A549 (cell line): ENCODE measurements around the gene COL3A1. TPM values are rescaled to one million over a fixed set of nuclear protein-coding genes. Genes with fewer than 3 reads are reported as not detected.

ENCODE experiments used
- ATAC-seq, 2 experiments: fragments of 200-7000 bp in 1 of 2; fragments of >200 bp in 1 of 2; cut with Nextera tagmentation in 1 of 2; cut with Tn5 transposase in 1 of 2; 3 replicates each; pipeline versions ENCODE4 v1.8.0 to v1.9.1; 2018 to 2020; ENCODE audit warnings: mild to moderate bottlenecking in 1 of 2, moderate library complexity in 1 of 2
- CTCF ChIA-PET: fragments of 300-600 bp; sonication (Branson Sonifier 250); formaldehyde crosslinking; extraction: SDS; loops from one replicate; lab custom pipeline; 2021; ENCODE audit warnings: antibody characterized with exemption, inconsistent platforms; lab: Yijun Ruan, JAX
- POLR2A ChIA-PET: fragments of 350-600 bp; formaldehyde crosslinking; extraction: SDS; loops from one replicate; lab custom pipeline; 2021; ENCODE audit warnings: antibody characterized with exemption, inconsistent platforms; lab: Yijun Ruan, JAX
- DNase-seq, 2 experiments: peaks; one replicate each; pipeline versions ENCODE4 v3.0.0 to v3.0.0-alpha.2; 2011 to 2016; ENCODE audit warnings: low read depth in 1 of 2, low spot score in 1 of 2
- FAIRE-seq: peaks from 2 replicates; lab custom pipeline; 2011; peaks lifted over from hg19 to GRCh38; lab: Jason Lieb, UNC
- H3K27ac ChIP-seq, 2 experiments: fragments of >200 bp; sonication (Bioruptor Twin); formaldehyde crosslinking; 3 replicates each; pipeline ENCODE4 v1.5.1; 2016 to 2017
- H3K4me1 ChIP-seq: fragments of >200 bp; sonication (Bioruptor Twin); formaldehyde crosslinking; 3 replicates; pipeline ENCODE4 v1.6.1; 2016
- H3K4me2 ChIP-seq: fragments of >200 bp; sonication (Bioruptor Twin); formaldehyde crosslinking; 3 replicates; pipeline ENCODE4 v1.6.1; 2016
- H3K4me3 ChIP-seq: fragments of >200 bp; sonication (Bioruptor Twin); formaldehyde crosslinking; 3 replicates; pipeline ENCODE4 v1.5.1; 2016
- H3K9me3 ChIP-seq: fragments of >200 bp; sonication (Bioruptor Twin); formaldehyde crosslinking; 3 replicates; pipeline ENCODE4 v1.6.1; 2016
- CBX2 ChIP-seq: fragments of 200-600 bp; sonication (generic); IDR thresholded peaks from 2 replicates; pipeline ENCODE4 v1.6.1; 2016; ENCODE audit warnings: low read depth, mild to moderate bottlenecking, borderline replicate concordance
- CHD4 ChIP-seq: fragments of 200-600 bp; sonication (generic); IDR thresholded peaks from 2 replicates; pipeline ENCODE4 v1.6.1; 2016; ENCODE audit warnings: antibody characterized with exemption, mild to moderate bottlenecking, borderline replicate concordance
- FOSL2 ChIP-seq, 2 experiments: fragments of 450-650 bp in 1 of 2; fragments of >200 bp in 1 of 2; sonication (Bioruptor Twin) in 1 of 2; formaldehyde crosslinking; IDR thresholded peaks; 2 replicates each; pipeline versions ENCODE4 v1.5.0 to v1.6.1; 2016 to 2020; ENCODE audit warnings: mild to moderate bottlenecking in 1 of 2, moderate library complexity in 1 of 2
- KDM5A ChIP-seq: fragments of 200-600 bp; sonication (generic); IDR thresholded peaks from 2 replicates; pipeline ENCODE4 v1.6.1; 2016; ENCODE audit warnings: antibody characterized with exemption, mild to moderate bottlenecking
- MAZ ChIP-seq: fragments of 150-350 bp; IDR thresholded peaks from 2 replicates; pipeline ENCODE4 v1.6.1; 2014; ENCODE audit warnings: antibody characterized with exemption, low read depth, low read length, borderline replicate concordance
- NFE2L2 ChIP-seq: fragments of 150-350 bp; conservative IDR thresholded peaks from 2 replicates; pipeline ENCODE4 v1.6.1; 2014; ENCODE audit warnings: low read length
- POLR2A ChIP-seq: IDR thresholded peaks from 2 replicates; pipeline ENCODE4 v1.6.1; 2012; ENCODE audit warnings: mild to moderate bottlenecking, low read length
- POLR2AphosphoS2 ChIP-seq: conservative IDR thresholded peaks from 2 replicates; pipeline ENCODE4 v1.6.1; 2012; ENCODE audit warnings: low read length, improper control_type of control experiment, inconsistent platforms
- RCOR1 ChIP-seq: fragments of 150-350 bp; IDR thresholded peaks from 2 replicates; pipeline ENCODE4 v1.6.1; 2014; ENCODE audit warnings: antibody characterized with exemption, low read length, low read depth
- SMC3 ChIP-seq: fragments of >200 bp; sonication (Bioruptor Twin); formaldehyde crosslinking; IDR thresholded peaks from 3 replicates; pipeline ENCODE4 v1.6.1; 2018; ENCODE audit warnings: inconsistent platforms
- TP53 ChIP-seq: fragments of 250-450 bp; sonication (Bioruptor Pico); IDR thresholded peaks from 2 replicates; pipeline ENCODE4 v1.5.0; 2021; ENCODE audit warnings: mild to moderate bottlenecking, moderate library complexity
- ZFP36 ChIP-seq: fragments of 450-650 bp; IDR thresholded peaks from 2 replicates; pipeline ENCODE4 v1.6.1; 2014; ENCODE audit warnings: borderline replicate concordance; ENCODE audit not compliant: partially characterized antibody
- ZNF302 ChIP-seq: fragments of 250-450 bp; sonication (Bioruptor Pico); IDR thresholded peaks from 2 replicates; pipeline ENCODE4 v1.9.0; 2021; ENCODE audit warnings: inconsistent platforms, mild to moderate bottlenecking, moderate library complexity
- ZSCAN20 ChIP-seq: fragments of 250-450 bp; sonication (Bioruptor Pico); IDR thresholded peaks from 2 replicates; pipeline ENCODE4 v1.8.0; 2022; ENCODE audit warnings: mild to moderate bottlenecking, moderate library complexity
- WGBS: methylation state at CpG from one replicate; pipeline ENCODE4 v1.1.6; 2017; ENCODE audit errors: missing lambda C conversion rate; 5-methylcytosine and 5-hydroxymethylcytosine counted together
- polyA plus RNA-seq, 4 experiments: library from polyadenylated mRNA; depleted of rRNA in 3 of 4; stranded (reverse); fragments of >200 nt; fragmentation: RNase III in 1 of 4; extraction: RNeasy Plus Mini Kit Qiagen cat#74134 plus additional on column Dnase treatment in 1 of 4; gene quantifications; 2 replicates in 3 of 4; 3 replicates in 1 of 4; pipeline ENCODE4 v1.2.3, GENCODE V29; 2011 to 2017
- TF ChIP-seq, protein P1 (sequence below): IDR thresholded peaks from 2 replicates; pipeline ENCODE4 v1.6.1; 2012
- TF ChIP-seq, protein P2 (sequence below): fragments of 150-350 bp; IDR thresholded peaks from 2 replicates; pipeline ENCODE4 v1.6.1; 2014; ENCODE audit warnings: low read depth, mild to moderate bottlenecking, low read length
- TF ChIP-seq, protein P3 (sequence below): fragments of >200 bp; sonication (Bioruptor Twin); formaldehyde crosslinking; IDR thresholded peaks from 3 replicates; pipeline ENCODE4 v1.5.1; 2016
- TF ChIP-seq, protein P4 (sequence below): fragments of 250-450 bp; sonication (Bioruptor Pico); IDR thresholded peaks from 2 replicates; pipeline ENCODE4 v1.5.0; 2020; ENCODE audit warnings: low read depth, mild to moderate bottlenecking, moderate library complexity

Gene COL3A1
- polyA plus RNA-seq, 2 of the 4 experiments (the other 2 are of a cell fraction), result 0.70 to 3.2 TPM

DNA sequence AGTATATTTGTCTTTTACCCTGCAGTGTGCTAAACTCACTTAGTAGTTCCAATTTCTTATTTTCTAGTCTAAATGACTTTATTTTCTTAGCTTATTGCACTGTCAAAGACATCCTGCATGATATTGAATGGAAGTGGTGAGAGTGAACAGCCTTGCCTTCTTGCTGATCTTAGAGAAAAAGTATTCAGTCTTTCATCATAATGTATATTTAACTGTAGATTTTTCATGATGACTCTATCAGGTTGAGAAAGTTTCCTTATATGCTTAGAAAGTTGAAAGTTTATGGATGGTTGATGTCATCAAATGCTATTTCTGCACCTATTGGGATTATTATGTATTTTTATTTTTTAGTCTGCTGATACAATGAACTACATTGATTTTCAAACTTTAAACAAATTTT lies 21.3 kb upstream of the COL3A1 start:
- no peak for FAIRE-seq
- TF ChIP-seq FOSL2 (IDR thresholded peaks at IDR 0.05), result no peak
- TF ChIP-seq FOSL2 (CRISPR knock-in tag; IDR thresholded peaks at IDR 0.05), result no peak
- TF ChIP-seq POLR2AphosphoS2, result no peak
- no peak for TF ChIP-seq ZFP36
- TF ChIP-seq CHD4, result no peak
- no peak for TF ChIP-seq NFE2L2
- no peak for TF ChIP-seq KDM5A
- no peak for TF ChIP-seq POLR2A
- no peak for TF ChIP-seq MAZ
- TF ChIP-seq ZNF302 (CRISPR knock-in tag), result no peak
- TF ChIP-seq, protein P1, sequence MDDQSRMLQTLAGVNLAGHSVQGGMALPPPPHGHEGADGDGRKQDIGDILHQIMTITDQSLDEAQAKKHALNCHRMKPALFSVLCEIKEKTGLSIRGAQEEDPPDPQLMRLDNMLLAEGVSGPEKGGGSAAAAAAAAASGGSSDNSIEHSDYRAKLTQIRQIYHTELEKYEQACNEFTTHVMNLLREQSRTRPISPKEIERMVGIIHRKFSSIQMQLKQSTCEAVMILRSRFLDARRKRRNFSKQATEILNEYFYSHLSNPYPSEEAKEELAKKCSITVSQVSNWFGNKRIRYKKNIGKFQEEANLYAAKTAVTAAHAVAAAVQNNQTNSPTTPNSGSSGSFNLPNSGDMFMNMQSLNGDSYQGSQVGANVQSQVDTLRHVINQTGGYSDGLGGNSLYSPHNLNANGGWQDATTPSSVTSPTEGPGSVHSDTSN, result no peak
- H3K4me2 ChIP-seq, result no peak overlapping the region
- H3K4me3 ChIP-seq, result no peak overlapping the region
- no peaks in the 10 kb centered on the region for H3K4me1 ChIP-seq
- CTCF ChIA-PET, result no interaction called here
- H3K9me3 ChIP-seq, result no peaks in the 10 kb centered on the region
- POLR2A ChIA-PET, result no interaction called here
- ATAC-seq, result no peak
- no peak overlapping the region for H3K27ac ChIP-seq
- DNase-seq, result no peak

DNA sequence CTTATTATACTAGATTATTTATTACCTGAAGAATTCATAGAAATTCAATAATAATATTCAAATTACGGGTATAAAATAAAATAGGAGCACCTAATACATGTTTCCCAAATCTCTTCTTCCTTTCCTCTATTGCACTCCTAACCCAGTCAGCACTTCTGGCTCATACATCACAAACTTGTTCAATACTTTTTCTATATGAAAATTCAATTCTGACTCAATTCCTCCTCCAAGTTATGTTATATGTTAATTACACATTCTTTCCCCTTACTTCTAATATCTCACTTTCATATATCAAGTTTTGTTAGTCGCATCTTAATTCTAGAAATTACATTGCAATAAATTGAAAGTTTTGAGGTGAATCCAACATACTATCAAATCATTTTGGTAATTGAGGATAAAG lies 17.9 kb upstream of the COL3A1 start:
- ATAC-seq, result no peak
- Histone ChIP-seq H3K27ac (no peak overlapping the region), H3K4me3 (no peak overlapping the region), H3K4me2 (no peak overlapping the region)
- no peak for DNase-seq
- ChIA-PET POLR2A (no interaction called here), CTCF (no interaction called here)
- TF ChIP-seq RCOR1, result no peak
- TF ChIP-seq TP53 (CRISPR knock-in tag), result no peak
- TF ChIP-seq SMC3, result no peak
- no peak for TF ChIP-seq ZSCAN20
- TF ChIP-seq, protein P2, sequence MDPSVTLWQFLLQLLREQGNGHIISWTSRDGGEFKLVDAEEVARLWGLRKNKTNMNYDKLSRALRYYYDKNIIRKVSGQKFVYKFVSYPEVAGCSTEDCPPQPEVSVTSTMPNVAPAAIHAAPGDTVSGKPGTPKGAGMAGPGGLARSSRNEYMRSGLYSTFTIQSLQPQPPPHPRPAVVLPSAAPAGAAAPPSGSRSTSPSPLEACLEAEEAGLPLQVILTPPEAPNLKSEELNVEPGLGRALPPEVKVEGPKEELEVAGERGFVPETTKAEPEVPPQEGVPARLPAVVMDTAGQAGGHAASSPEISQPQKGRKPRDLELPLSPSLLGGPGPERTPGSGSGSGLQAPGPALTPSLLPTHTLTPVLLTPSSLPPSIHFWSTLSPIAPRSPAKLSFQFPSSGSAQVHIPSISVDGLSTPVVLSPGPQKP, result no peak
- TF ChIP-seq, protein P3, sequence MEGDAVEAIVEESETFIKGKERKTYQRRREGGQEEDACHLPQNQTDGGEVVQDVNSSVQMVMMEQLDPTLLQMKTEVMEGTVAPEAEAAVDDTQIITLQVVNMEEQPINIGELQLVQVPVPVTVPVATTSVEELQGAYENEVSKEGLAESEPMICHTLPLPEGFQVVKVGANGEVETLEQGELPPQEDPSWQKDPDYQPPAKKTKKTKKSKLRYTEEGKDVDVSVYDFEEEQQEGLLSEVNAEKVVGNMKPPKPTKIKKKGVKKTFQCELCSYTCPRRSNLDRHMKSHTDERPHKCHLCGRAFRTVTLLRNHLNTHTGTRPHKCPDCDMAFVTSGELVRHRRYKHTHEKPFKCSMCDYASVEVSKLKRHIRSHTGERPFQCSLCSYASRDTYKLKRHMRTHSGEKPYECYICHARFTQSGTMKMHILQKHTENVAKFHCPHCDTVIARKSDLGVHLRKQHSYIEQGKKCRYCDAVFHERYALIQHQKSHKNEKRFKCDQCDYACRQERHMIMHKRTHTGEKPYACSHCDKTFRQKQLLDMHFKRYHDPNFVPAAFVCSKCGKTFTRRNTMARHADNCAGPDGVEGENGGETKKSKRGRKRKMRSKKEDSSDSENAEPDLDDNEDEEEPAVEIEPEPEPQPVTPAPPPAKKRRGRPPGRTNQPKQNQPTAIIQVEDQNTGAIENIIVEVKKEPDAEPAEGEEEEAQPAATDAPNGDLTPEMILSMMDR, result no peak
- TF ChIP-seq, protein P4, sequence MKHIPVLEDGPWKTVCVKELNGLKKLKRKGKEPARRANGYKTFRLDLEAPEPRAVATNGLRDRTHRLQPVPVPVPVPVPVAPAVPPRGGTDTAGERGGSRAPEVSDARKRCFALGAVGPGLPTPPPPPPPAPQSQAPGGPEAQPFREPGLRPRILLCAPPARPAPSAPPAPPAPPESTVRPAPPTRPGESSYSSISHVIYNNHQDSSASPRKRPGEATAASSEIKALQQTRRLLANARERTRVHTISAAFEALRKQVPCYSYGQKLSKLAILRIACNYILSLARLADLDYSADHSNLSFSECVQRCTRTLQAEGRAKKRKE (CRISPR knock-in tag), result no peak
- TF ChIP-seq, all 56 proteins: peak for 0
- WGBS, result 71% methylated on average over 2 of the region's 2 CpGs
- Histone ChIP-seq H3K4me1 (no peaks in the 10 kb centered on the region), H3K9me3 (no peaks in the 10 kb centered on the region)
- FAIRE-seq, result no peak

DNA sequence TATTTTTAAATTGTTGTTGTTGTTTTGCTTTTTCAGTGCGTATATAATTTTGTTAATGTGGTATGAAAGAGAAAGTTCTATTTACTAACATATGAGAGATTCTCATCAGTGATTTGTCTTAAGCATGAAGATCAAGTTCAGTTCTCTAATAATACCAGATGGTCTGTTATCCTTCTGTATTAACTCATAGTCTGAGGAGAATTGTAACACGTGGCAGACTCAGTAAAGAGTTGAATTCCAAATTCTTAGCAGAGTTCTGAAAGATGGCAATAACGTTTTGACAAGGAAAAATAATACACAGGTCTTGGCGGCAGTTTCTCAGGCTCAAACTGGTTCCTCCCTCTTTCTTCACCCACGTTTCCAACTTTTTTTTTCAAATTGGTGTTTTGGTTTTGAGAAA lies 17.2 kb upstream of the COL3A1 start:
- ChIA-PET POLR2A (no interaction called here), CTCF (no interaction called here)
- no peak for DNase-seq
- no peak for ATAC-seq
- Histone ChIP-seq H3K4me3 (no peak overlapping the region), H3K27ac (no peak overlapping the region), H3K4me2 (no peak overlapping the region), H3K9me3 (no peaks in the 10 kb centered on the region), H3K4me1 (no peaks in the 10 kb centered on the region)
- no peak for FAIRE-seq
- no peak for TF ChIP-seq FOSL2 (IDR thresholded peaks at IDR 0.05)
- no peak for TF ChIP-seq FOSL2 (CRISPR knock-in tag; IDR thresholded peaks at IDR 0.05)
- no peak for TF ChIP-seq CBX2
- 39% methylated on average over 5 of the region's 5 CpGs for WGBS
